K562 (cell line): ENCODE data around the gene DTWD2. TPM values are rescaled to one million over a fixed set of nuclear protein-coding genes. Genes with fewer than 3 reads are reported as not detected.

ENCODE experiments used
- ATAC-seq: fragments of 200-7000 bp; cut with Tn5 transposase; 3 replicates; pipeline ENCODE4 v1.9.1; 2020; ENCODE audit warnings: moderate library complexity
- BruUV-seq: library from RNA; stranded (reverse); fragments of 400-500 nt; replicated peaks from 2 replicates; lab custom pipeline; 2021; lab: Mats Ljungman, UMichigan
- CTCF ChIA-PET: fragments of 300-600 bp; formaldehyde crosslinking; extraction: SDS; loops from one replicate; lab custom pipeline; 2021; ENCODE audit warnings: low intra/inter-chr PET ratio; lab: Yijun Ruan, JAX
- POLR2A ChIA-PET: fragments of 300-600, 350-650 bp; sonication (Branson Sonifier 250); formaldehyde crosslinking; extraction: SDS; loops from one replicate; lab custom pipeline; 2021; ENCODE audit warnings: antibody characterized with exemption, inconsistent platforms; lab: Yijun Ruan, JAX
- DNase-seq, 4 experiments: peaks; one replicate each; pipeline versions ENCODE4 v3.0.0 to v3.0.0-alpha.2; 2011 to 2018; ENCODE audit warnings: low spot score in 3 of 4, mixed read lengths in 3 of 4; ENCODE audit errors: extremely low read depth in 1 of 4
- FAIRE-seq: peaks from 2 replicates; lab custom pipeline; 2011; peaks lifted over from hg19 to GRCh38; lab: Jason Lieb, UNC
- H2AFZ ChIP-seq: 2 replicates; pipeline ENCODE4 v1.6.0; 2011; ENCODE audit warnings: low read depth, low read length, control low read depth, inconsistent platforms
- H3K27ac ChIP-seq: fragments of 200-600 bp; 3 replicates; pipeline ENCODE4 v1.8.0; 2011; ENCODE audit warnings: low read depth, mild to moderate bottlenecking, control low read depth, inconsistent platforms, low read length, moderate library complexity, mixed read lengths; ENCODE audit errors: extremely low read depth
- H3K27me3 ChIP-seq, 2 experiments: fragments of 300-600 bp in 1 of 2; 2 replicates in 1 of 2; 3 replicates in 1 of 2; pipeline versions ENCODE4 v1.6.0 to v1.8.0; 2011; ENCODE audit warnings: inconsistent platforms in 2 of 2, low read length in 2 of 2, mild to moderate bottlenecking in 1 of 2, mixed read lengths in 1 of 2, moderate library complexity in 1 of 2; ENCODE audit not compliant: control insufficient read depth in 2 of 2, insufficient read depth in 2 of 2
- H3K36me3 ChIP-seq: fragments of 300-600 bp; 3 replicates; pipeline ENCODE4 v1.8.0; 2011; ENCODE audit warnings: mild to moderate bottlenecking, low read length, inconsistent platforms; ENCODE audit not compliant: control insufficient read depth, insufficient read depth
- H3K4me1 ChIP-seq, 2 experiments: fragments of 200-600 bp in 1 of 2; replicated peaks in 1 of 2; 2 replicates in 1 of 2; 3 replicates in 1 of 2; pipeline versions ENCODE4 v1.5.1 to v1.8.0; 2011; ENCODE audit warnings: inconsistent platforms in 2 of 2, low read length in 2 of 2, mild to moderate bottlenecking in 1 of 2, mixed read lengths in 1 of 2, moderate library complexity in 1 of 2; ENCODE audit not compliant: control insufficient read depth in 2 of 2, insufficient read depth in 2 of 2
- H3K4me2 ChIP-seq: 2 replicates; pipeline ENCODE4 v1.6.1; 2011; ENCODE audit warnings: low read length, control low read depth, inconsistent platforms, mixed read lengths; ENCODE audit not compliant: insufficient read depth
- H3K4me3 ChIP-seq: fragments of 200-600 bp; sonication (generic), shearing (Covaris generic); 2 replicates; pipeline ENCODE4 v1.5.1; 2016; ENCODE audit warnings: control low read depth, inconsistent platforms
- H3K79me2 ChIP-seq: fragments of 200-600 bp; 3 replicates; pipeline ENCODE4 v1.8.0; 2011; ENCODE audit warnings: low read length, inconsistent platforms; ENCODE audit not compliant: control insufficient read depth, insufficient read depth
- H3K9ac ChIP-seq, 2 experiments: 2 replicates each; pipeline versions ENCODE4 v1.6.0 to v1.6.1; 2011; ENCODE audit warnings: low read depth in 2 of 2, low read length in 2 of 2, control low read depth in 1 of 2, inconsistent platforms in 1 of 2, mild to moderate bottlenecking in 1 of 2, mixed read lengths in 1 of 2; ENCODE audit not compliant: insufficient read depth in 1 of 2
- H3K9me1 ChIP-seq: one replicate; pipeline ENCODE4 v1.6.0; 2011; ENCODE audit warnings: inconsistent platforms, mild to moderate bottlenecking, low read length, moderate library complexity; ENCODE audit not compliant: control insufficient read depth, insufficient read depth
- H3K9me3 ChIP-seq: replicated peaks from 2 replicates; pipeline ENCODE4 v1.5.1; 2011; ENCODE audit warnings: low read depth, low read length, inconsistent platforms; ENCODE audit not compliant: control insufficient read depth, insufficient read depth
- H4K20me1 ChIP-seq: replicated peaks from 2 replicates; pipeline ENCODE4 v1.6.1; 2011; ENCODE audit warnings: low read length, inconsistent platforms, mixed read lengths; ENCODE audit not compliant: control insufficient read depth, insufficient read depth
- BRF2 ChIP-seq: IDR thresholded peaks from 3 replicates; pipeline ENCODE4 v1.6.1; 2011; ENCODE audit warnings: borderline replicate concordance, mild to moderate bottlenecking; ENCODE audit not compliant: insufficient read length, insufficient read depth
- CBX3 ChIP-seq, 2 experiments: IDR thresholded peaks; 1 replicate in 1 of 2; 2 replicates in 1 of 2; pipeline ENCODE4 v1.6.1; 2012; ENCODE audit warnings: inconsistent platforms in 2 of 2, low read length in 2 of 2, borderline replicate concordance in 1 of 2, control low read depth in 1 of 2
- CBX8 ChIP-seq: fragments of 200-600 bp; sonication (generic); IDR thresholded peaks from 2 replicates; pipeline ENCODE4 v1.6.1; 2012; ENCODE audit warnings: borderline replicate concordance, mixed run types, low read depth, mild to moderate bottlenecking, moderate library complexity, mixed read lengths, low read length, control low read depth, inconsistent platforms; ENCODE audit not compliant: poor library complexity, severe bottlenecking; ENCODE audit errors: extremely low read depth
- MAFF ChIP-seq: IDR thresholded peaks from 2 replicates; pipeline ENCODE4 v1.6.1; 2012; ENCODE audit warnings: low read length, improper control_type of control experiment
- MTA1 ChIP-seq: fragments of 450-650 bp; IDR thresholded peaks from 2 replicates; pipeline ENCODE4 v1.6.1; 2017; ENCODE audit warnings: borderline replicate concordance
- RBFOX2 ChIP-seq: fragments of 200-400 bp; formaldehyde crosslinking; IDR thresholded peaks from 2 replicates; pipeline ENCODE4 v1.6.1; 2017; ENCODE audit warnings: low read depth, mild to moderate bottlenecking, low read length, moderate library complexity
- SIN3A ChIP-seq, 2 experiments: fragments of 150-350 bp in 1 of 2; IDR thresholded peaks; 2 replicates each; pipeline ENCODE4 v1.6.1; 2011 to 2016; ENCODE audit warnings: borderline replicate concordance in 2 of 2, low read depth in 2 of 2, low read length in 2 of 2, mild to moderate bottlenecking in 2 of 2, moderate library complexity in 2 of 2; ENCODE audit not compliant: control insufficient read depth in 1 of 2
- ZBTB17 ChIP-seq: fragments of 450-650 bp; formaldehyde crosslinking; IDR thresholded peaks from 2 replicates; pipeline ENCODE4 v1.4.0; 2020; ENCODE audit warnings: mild to moderate bottlenecking
- ZKSCAN3 ChIP-seq: fragments of 250-450 bp; sonication (Bioruptor Pico); IDR thresholded peaks from 2 replicates; pipeline ENCODE4 v1.4.0; 2020
- ZNF146 ChIP-seq: IDR thresholded peaks from one replicate; pipeline ENCODE4 v1.6.1; 2018; ENCODE audit warnings: missing compliant biosample characterization; ENCODE audit not compliant: unreplicated experiment
- ZNF212 ChIP-seq: fragments of 450-650 bp; formaldehyde crosslinking; IDR thresholded peaks from 2 replicates; pipeline ENCODE4 v1.4.0; 2020; ENCODE audit warnings: mild to moderate bottlenecking
- ZNF384 ChIP-seq: IDR thresholded peaks from 2 replicates; pipeline ENCODE4 v1.6.1; 2012; ENCODE audit warnings: low read depth, low read length, improper control_type of control experiment
- WGBS: fragments of 100-300 bp; shearing (Covaris generic); methylation state at CpG from one replicate; pipeline ENCODE4 v1.1.6; 2016; ENCODE audit warnings: low coverage, mixed read lengths; ENCODE audit not compliant: insufficient coverage; ENCODE audit errors: missing lambda C conversion rate; 5-methylcytosine and 5-hydroxymethylcytosine counted together
- in situ Hi-C: fragments of 300-500 bp; cut with MboI; formaldehyde crosslinking; loops from 4 replicates; pipeline ENCODE4 v1.15.0; 2018; ENCODE audit warnings: inconsistent platforms, mixed read lengths
- intact Hi-C: fragments of 100-400 bp; cut with micrococcal nuclease; formaldehyde crosslinking; loops from 2 replicates; pipeline ENCODE4 v1.14.2; 2022
- polyA plus RNA-seq, 8 experiments: library from polyadenylated mRNA; depleted of rRNA in 4 of 8; stranded (reverse) in 5 of 8; unstranded in 3 of 8; fragments of >200 nt; fragmentation: Nextera tagmentation in 2 of 8; fragmentation: Illumina TruSeq in 1 of 8; extraction: Ambion mirVana in 2 of 8; extraction: Trizol in 1 of 8; gene quantifications; 2 replicates each; pipeline versions ENCODE4 v1.2.1 to v1.2.3, GENCODE V29; 2011 to 2014; ENCODE audit warnings: inconsistent platforms in 1 of 8, missing spikeins in 1 of 8
- total RNA-seq, 7 experiments: library from RNA; depleted of rRNA in 6 of 7; stranded (reverse); fragments of >200 nt in 6 of 7; fragmentation: Illumina TruSeq in 2 of 7; extraction: Trizol in 2 of 7; gene quantifications; 2 replicates each; pipeline versions ENCODE4 v1.2.1 to v1.2.3, GENCODE V29; 2011 to 2021; ENCODE audit warnings: low replicate concordance in 1 of 7
- TF ChIP-seq, protein P1 (sequence below), 2 experiments: fragments of 450-650 bp in 1 of 2; sonication (generic) in 1 of 2; formaldehyde crosslinking in 1 of 2; IDR thresholded peaks; 2 replicates each; pipeline versions ENCODE4 v1.7.1 to v1.9.0; 2016 to 2022; ENCODE audit warnings: inconsistent platforms in 1 of 2, mild to moderate bottlenecking in 1 of 2, missing genetic modification reagents in 1 of 2

Gene DTWD2
- total and polyA plus RNA-seq, 9 of the 15 experiments (the other 6 are each of a cell fraction or from before 2014, with no cell fraction given) = 0.99 to 10.8 (median 4.1) TPM

DNA sequence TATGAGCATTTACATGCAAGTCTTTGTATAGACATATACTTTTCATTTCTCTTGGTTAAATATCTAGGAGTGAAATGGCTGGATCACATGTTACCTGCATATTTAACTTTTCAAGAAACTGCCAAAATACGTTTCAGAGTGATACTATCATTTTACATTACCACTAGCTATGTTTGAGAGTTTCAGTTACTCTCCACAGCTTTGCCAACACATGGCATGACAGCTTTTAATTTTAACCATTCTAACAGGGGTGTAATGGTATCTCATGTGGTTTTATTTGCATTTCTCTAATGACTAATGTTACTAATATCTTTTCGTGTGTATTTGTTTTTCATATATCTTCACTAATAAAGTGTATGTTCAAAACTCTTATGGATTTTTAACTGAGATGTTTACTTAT lies 99.8 kb downstream of the DTWD2 start:
- ATAC-seq (no peak), FAIRE-seq (no peak), DNase-seq (no peak)
- H3K9me1 ChIP-seq = no peaks in the 10 kb centered on the region
- in situ Hi-C loops (no loop called here), intact Hi-C loops (no loop called here)
- no peaks in the 10 kb centered on the region for H3K9me3 ChIP-seq
- H3K4me1 ChIP-seq = no peaks in the 10 kb centered on the region
- H3K4me2 ChIP-seq = no peak overlapping the region
- no TSS peak for BruUV-seq
- POLR2A ChIA-PET = no interaction called here
- no peak overlapping the region for H3K9ac ChIP-seq
- H3K27me3 ChIP-seq = no peaks in the 10 kb centered on the region
- WGBS = 11% methylated on average over 2 of the region's 2 CpGs
- H3K27ac ChIP-seq = no peak overlapping the region
- H3K36me3 ChIP-seq = no peaks in the 10 kb centered on the region
- H2AFZ ChIP-seq = no peak overlapping the region
- CTCF ChIA-PET = no interaction called here
- H3K79me2 ChIP-seq = no peaks in the 10 kb centered on the region
- H4K20me1 ChIP-seq = no peaks in the 10 kb centered on the region
- no peak overlapping the region for H3K4me3 ChIP-seq
- TF ChIP-seq MTA1 = no peak
- no peak for TF ChIP-seq ZBTB17 (CRISPR knock-in tag)
- no peak for TF ChIP-seq SIN3A (IDR thresholded peaks at IDR 0.05; ENCODE audit: borderline replicate concordance in 2 of 2, control insufficient read depth in 1 of 2, low read depth in 2 of 2, low read length in 2 of 2)
- TF ChIP-seq ZNF384 = no peak
- TF ChIP-seq ZNF212 (CRISPR knock-in tag) = no peak
- no peak for TF ChIP-seq BRF2
- TF ChIP-seq CBX3 (IDR thresholded peaks at IDR 0.05; ENCODE audit: borderline replicate concordance in 1 of 2, low read length in 2 of 2) = no peak
- no peak for TF ChIP-seq MAFF
- TF ChIP-seq, protein P1, sequence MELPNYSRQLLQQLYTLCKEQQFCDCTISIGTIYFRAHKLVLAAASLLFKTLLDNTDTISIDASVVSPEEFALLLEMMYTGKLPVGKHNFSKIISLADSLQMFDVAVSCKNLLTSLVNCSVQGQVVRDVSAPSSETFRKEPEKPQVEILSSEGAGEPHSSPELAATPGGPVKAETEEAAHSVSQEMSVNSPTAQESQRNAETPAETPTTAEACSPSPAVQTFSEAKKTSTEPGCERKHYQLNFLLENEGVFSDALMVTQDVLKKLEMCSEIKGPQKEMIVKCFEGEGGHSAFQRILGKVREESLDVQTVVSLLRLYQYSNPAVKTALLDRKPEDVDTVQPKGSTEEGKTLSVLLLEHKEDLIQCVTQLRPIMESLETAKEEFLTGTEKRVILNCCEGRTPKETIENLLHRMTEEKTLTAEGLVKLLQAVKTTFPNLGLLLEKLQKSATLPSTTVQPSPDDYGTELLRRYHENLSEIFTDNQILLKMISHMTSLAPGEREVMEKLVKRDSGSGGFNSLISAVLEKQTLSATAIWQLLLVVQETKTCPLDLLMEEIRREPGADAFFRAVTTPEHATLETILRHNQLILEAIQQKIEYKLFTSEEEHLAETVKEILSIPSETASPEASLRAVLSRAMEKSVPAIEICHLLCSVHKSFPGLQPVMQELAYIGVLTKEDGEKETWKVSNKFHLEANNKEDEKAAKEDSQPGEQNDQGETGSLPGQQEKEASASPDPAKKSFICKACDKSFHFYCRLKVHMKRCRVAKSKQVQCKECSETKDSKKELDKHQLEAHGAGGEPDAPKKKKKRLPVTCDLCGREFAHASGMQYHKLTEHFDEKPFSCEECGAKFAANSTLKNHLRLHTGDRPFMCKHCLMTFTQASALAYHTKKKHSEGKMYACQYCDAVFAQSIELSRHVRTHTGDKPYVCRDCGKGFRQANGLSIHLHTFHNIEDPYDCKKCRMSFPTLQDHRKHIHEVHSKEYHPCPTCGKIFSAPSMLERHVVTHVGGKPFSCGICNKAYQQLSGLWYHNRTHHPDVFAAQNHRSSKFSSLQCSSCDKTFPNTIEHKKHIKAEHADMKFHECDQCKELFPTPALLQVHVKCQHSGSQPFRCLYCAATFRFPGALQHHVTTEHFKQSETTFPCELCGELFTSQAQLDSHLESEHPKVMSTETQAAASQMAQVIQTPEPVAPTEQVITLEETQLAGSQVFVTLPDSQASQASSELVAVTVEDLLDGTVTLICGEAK (IDR thresholded peaks at IDR 0.05) = no peak
- TF ChIP-seq, protein P1 (CRISPR knock-in tag; IDR thresholded peaks at IDR 0.05) = no peak
- TF ChIP-seq ZNF146 = no peak
- TF ChIP-seq CBX8 = no peak
- no peak for TF ChIP-seq RBFOX2
- TF ChIP-seq ZKSCAN3 (CRISPR knock-in tag) = no peak
